ENCODE data around the gene ZCCHC7.
"Not testable (repeated sequence)": the region's sequence is repeated elsewhere in the genome, so short reads cannot be mapped to it uniquely, and the experiment has no call there.

DNA sequence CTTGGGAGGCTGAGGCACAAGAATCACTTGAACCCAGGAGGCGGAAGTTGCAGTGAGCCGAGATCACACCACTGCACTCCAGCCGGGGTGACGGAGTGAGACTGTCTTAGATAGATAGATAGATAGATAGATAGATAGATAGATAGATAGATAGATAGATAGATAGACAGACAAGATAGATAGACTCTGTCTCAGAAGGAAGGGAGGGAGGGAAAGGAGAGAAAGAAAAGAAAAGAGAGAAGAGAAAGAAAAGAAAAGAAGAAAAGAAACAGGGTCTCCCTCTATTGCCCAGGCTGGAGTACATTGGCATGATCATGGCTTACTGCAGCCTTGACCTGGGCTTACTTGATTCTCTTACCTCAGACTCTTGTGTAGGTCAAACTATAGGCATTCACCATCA is 44.0 kb downstream of the ZCCHC7 start:
- not testable (repeated sequence) for TF ChIP-seq EZH2 (IDR thresholded peaks at IDR 0.05; ENCODE audit: insufficient read depth, low read length); CTCF (IDR thresholded peaks at IDR 0.05; ENCODE audit: insufficient read depth, low read depth, low read length)

Measured in astrocyte (in vitro differentiated cells and primary cell).